Smooth muscle cell (in vitro differentiated cells): ENCODE measurements around the gene SRM. TPM values are rescaled to one million over a fixed set of nuclear protein-coding genes. Genes with fewer than 3 reads are reported as not detected.

ENCODE experiments used
- DNase-seq: peaks from one replicate; lab custom pipeline; 2025; ENCODE audit not compliant: unreplicated experiment; lab: John Stamatoyannopoulos, UW
- H2AFZ ChIP-seq: fragments of 200-600 bp; sonication (generic); 2 replicates; pipeline ENCODE4 v1.6.0; 2016; ENCODE audit warnings: antibody characterized with exemption, low read depth, mild to moderate bottlenecking
- H3F3A ChIP-seq: fragments of 200-600 bp; sonication (generic); 2 replicates; pipeline ENCODE4 v1.6.0; 2017; ENCODE audit warnings: antibody characterized with exemption, low read depth
- H3K27ac ChIP-seq: fragments of 200-600 bp; sonication (generic); 2 replicates; pipeline ENCODE4 v1.5.1; 2016; ENCODE audit warnings: low read depth, mild to moderate bottlenecking
- H3K27me3 ChIP-seq: fragments of 200-600 bp; sonication (generic); 2 replicates; pipeline ENCODE4 v1.6.1; 2016; ENCODE audit warnings: low read depth, mild to moderate bottlenecking
- H3K36me3 ChIP-seq: fragments of 200-600 bp; sonication (generic); 2 replicates; pipeline ENCODE4 v1.5.1; 2016; ENCODE audit warnings: low read depth
- H3K4me1 ChIP-seq: fragments of 200-600 bp; sonication (generic); 2 replicates; pipeline ENCODE4 v1.5.1; 2016; ENCODE audit warnings: low read depth
- H3K4me2 ChIP-seq: fragments of 200-600 bp; sonication (generic); 2 replicates; pipeline ENCODE4 v1.6.0; 2016; ENCODE audit warnings: mild to moderate bottlenecking
- H3K4me3 ChIP-seq: fragments of 200-600 bp; sonication (generic); 2 replicates; pipeline ENCODE4 v1.5.1; 2016; ENCODE audit warnings: mild to moderate bottlenecking
- H3K79me2 ChIP-seq: fragments of 200-600 bp; sonication (generic); 2 replicates; pipeline ENCODE4 v1.6.0; 2016; ENCODE audit warnings: low read depth, mild to moderate bottlenecking
- H3K9ac ChIP-seq: fragments of 200-600 bp; sonication (generic); 2 replicates; pipeline ENCODE4 v1.6.0; 2016; ENCODE audit warnings: low read depth
- H3K9me3 ChIP-seq: fragments of 200-600 bp; sonication (generic); replicated peaks from 2 replicates; pipeline ENCODE4 v1.5.1; 2016; ENCODE audit warnings: low read depth
- H4K20me1 ChIP-seq: fragments of 200-600 bp; sonication (generic); 2 replicates; pipeline ENCODE4 v1.6.0; 2016; ENCODE audit warnings: low read depth
- WGBS: methylation state at CpG from one replicate; pipeline ENCODE4 v1.1.7; 2016; ENCODE audit warnings: low lambda C conversion rate; 5-methylcytosine and 5-hydroxymethylcytosine counted together
- polyA plus RNA-seq: library from polyadenylated mRNA; unstranded; fragments of >200 nt; fragmentation: Nextera tagmentation; extraction: Ambion mirVana; gene quantifications from 2 replicates; pipeline ENCODE4 v1.2.1, GENCODE V29; 2016
- total RNA-seq: library from RNA; depleted of rRNA; stranded (reverse); fragments of >200 nt; gene quantifications from 2 replicates; pipeline ENCODE4 v1.2.3, GENCODE V29; 2014
- TF ChIP-seq, protein P1 (sequence below): fragments of 200-600 bp; sonication (generic); IDR thresholded peaks from 2 replicates; pipeline ENCODE4 v1.5.1; 2017; ENCODE audit warnings: borderline replicate concordance, mild to moderate bottlenecking, antibody characterized with exemption; ENCODE audit not compliant: insufficient read depth, poor library complexity, severe bottlenecking

The SRM gene
- total and polyA plus RNA-seq, 2 experiments from 2014 or later, result 43.9 to 355 TPM

DNA sequence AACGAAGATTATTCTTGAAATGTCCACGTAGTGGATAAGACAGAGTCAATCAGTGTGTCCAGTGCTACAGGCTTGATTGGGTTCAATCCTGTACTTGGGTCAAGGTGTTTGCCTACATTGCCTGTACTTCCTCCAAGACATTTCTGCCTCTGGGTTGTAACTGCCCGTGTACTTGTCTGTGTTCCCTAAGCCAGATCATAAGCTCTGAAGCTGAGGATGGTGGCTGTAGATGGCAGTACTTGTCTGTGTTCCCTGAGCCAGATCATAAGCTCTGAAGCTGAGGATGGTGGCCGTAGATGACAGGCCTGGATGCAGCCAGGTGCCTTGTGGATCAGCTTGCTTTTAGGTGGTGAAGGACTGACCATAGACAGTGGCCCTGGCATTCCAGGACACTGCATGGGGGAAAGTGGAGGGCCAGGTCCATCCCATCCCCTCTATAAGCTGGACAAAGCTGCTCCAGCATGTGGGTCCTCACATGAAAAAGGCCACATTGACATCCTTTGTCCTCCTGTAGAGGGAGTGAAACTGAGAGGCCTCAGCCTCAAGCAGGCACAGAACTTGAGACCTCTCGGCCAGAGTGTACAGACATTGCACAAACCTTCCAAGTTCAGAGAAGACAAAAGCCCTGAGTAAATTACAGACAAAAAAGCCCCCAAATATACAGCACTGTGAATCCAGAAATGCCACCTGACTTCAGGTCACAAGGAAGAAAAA, 2.0 kb upstream of the SRM start:
- TF ChIP-seq, protein P1, sequence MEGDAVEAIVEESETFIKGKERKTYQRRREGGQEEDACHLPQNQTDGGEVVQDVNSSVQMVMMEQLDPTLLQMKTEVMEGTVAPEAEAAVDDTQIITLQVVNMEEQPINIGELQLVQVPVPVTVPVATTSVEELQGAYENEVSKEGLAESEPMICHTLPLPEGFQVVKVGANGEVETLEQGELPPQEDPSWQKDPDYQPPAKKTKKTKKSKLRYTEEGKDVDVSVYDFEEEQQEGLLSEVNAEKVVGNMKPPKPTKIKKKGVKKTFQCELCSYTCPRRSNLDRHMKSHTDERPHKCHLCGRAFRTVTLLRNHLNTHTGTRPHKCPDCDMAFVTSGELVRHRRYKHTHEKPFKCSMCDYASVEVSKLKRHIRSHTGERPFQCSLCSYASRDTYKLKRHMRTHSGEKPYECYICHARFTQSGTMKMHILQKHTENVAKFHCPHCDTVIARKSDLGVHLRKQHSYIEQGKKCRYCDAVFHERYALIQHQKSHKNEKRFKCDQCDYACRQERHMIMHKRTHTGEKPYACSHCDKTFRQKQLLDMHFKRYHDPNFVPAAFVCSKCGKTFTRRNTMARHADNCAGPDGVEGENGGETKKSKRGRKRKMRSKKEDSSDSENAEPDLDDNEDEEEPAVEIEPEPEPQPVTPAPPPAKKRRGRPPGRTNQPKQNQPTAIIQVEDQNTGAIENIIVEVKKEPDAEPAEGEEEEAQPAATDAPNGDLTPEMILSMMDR, result no peak
- Histone ChIP-seq H3K4me3 (no peak overlapping the region), H2AFZ (no peak overlapping the region), H3K27ac (no peak overlapping the region), H3K79me2 (peaks cover 26% of the 10 kb centered on the region), H3K4me1 (peaks cover 12% of the 10 kb centered on the region), H3K9ac (no peak overlapping the region), H3K27me3 (no peaks in the 10 kb centered on the region), H4K20me1 (no peaks in the 10 kb centered on the region), H3K9me3 (no peaks in the 10 kb centered on the region), H3F3A (peaks cover 9% of the 10 kb centered on the region), H3K4me2 (no peak overlapping the region), H3K36me3 (peaks cover 5% of the 10 kb centered on the region)
- DNase-seq, result no peak
- WGBS, result 94% methylated on average over 5 of the region's 5 CpGs

- H3K79me2 ChIP-seq, result peaks cover 26% of the 10 kb centered on the region
- TF ChIP-seq, protein P1, result no peak
- H3K27me3 ChIP-seq, result no peaks in the 10 kb centered on the region
- peak overlapping the region; percentile 81 for H2AFZ ChIP-seq
- peak overlapping the region; percentile 99 for H3K4me2 ChIP-seq
- peaks cover 12% of the 10 kb centered on the region for H3K4me1 ChIP-seq
- H4K20me1 ChIP-seq, result no peaks in the 10 kb centered on the region
- DNase-seq, result no peak
- H3K9ac ChIP-seq, result peak overlapping the region; percentile 62
- no peaks in the 10 kb centered on the region for H3K9me3 ChIP-seq
- H3K4me3 ChIP-seq, result peak overlapping the region; percentile 91
- H3F3A ChIP-seq, result peaks cover 9% of the 10 kb centered on the region
- no peak overlapping the region for H3K27ac ChIP-seq
- H3K36me3 ChIP-seq, result no peaks in the 10 kb centered on the region
- 2% methylated on average over 45 of the region's 72 CpGs for WGBS
Observed at GRCh38 chr1:11059155-11059967, 457 bp downstream of the SRM start.

DNA sequence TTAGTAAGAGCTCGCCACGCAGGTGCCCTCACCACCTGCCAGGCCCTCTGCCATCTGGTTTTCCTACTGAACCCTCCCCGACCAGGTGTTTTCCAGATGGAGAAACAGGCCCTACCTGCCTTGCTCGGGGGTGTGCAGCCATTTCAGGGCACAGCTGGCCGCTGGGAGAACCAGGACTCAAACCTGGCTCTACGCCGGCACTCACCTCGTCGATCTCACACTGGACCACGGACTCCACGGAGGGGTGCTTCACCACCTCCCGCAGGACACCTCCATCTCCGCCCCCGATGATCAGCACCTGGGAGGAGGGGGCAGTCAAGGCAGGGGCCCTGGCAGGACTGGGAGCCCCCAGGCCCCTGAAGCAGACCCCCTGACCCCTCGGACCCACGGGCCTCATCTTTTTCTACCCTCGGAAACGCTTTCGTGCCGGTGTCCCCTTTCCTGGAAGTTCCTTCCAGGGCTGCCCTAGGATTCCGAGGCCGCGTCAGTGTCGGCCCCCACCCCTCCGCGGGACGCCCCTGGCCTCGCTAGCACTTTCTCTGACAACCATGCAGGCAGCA, 1.1 kb downstream of the SRM start:
- H3K79me2 ChIP-seq, result peaks cover 26% of the 10 kb centered on the region
- H4K20me1 ChIP-seq, result no peaks in the 10 kb centered on the region
- peak overlapping the region; percentile 62 for H3K9ac ChIP-seq
- TF ChIP-seq, protein P1, result no peak
- H3K27ac ChIP-seq, result no peak overlapping the region
- WGBS, result 56% methylated on average over 20 of the region's 28 CpGs
- H3K9me3 ChIP-seq, result no peaks in the 10 kb centered on the region
- H3K36me3 ChIP-seq, result no peaks in the 10 kb centered on the region
- H3K4me1 ChIP-seq, result peaks cover 12% of the 10 kb centered on the region
- H3K4me2 ChIP-seq, result peak overlapping the region; percentile 99
- peaks cover 9% of the 10 kb centered on the region for H3F3A ChIP-seq
- H3K4me3 ChIP-seq, result peak overlapping the region; percentile 91
- DNase-seq, result no peak
- H3K27me3 ChIP-seq, result no peaks in the 10 kb centered on the region
- peak overlapping the region; percentile 81 for H2AFZ ChIP-seq
